Peyer's patch (tissue), 4 donors: Measurements from ENCODE around the gene PPP1R1B. TPM values are rescaled to one million over a fixed set of nuclear protein-coding genes. Genes with fewer than 3 reads are reported as not detected.
A peak's percentile ranks its signal among the peaks of the same experiment; 100 is the strongest.

Experiments used
- DNase-seq, 3 donors: peaks; one replicate each; pipeline ENCODE4 v3.0.0-alpha.2; 2017 to 2019
- H3K27ac ChIP-seq, 4 donors: fragments of 200-600 bp; sonication (generic); one replicate each; pipeline ENCODE4 v1.5.1; 2016 to 2019
- H3K27me3 ChIP-seq, 2 donors: fragments of 200-600 bp; sonication (generic); one replicate each; pipeline ENCODE4 v1.5.1; 2019
- H3K36me3 ChIP-seq, 3 donors: fragments of 200-600 bp; sonication (generic); one replicate each; pipeline ENCODE4 v1.5.1; 2016 to 2019
- H3K4me1 ChIP-seq, 4 donors: fragments of 200-600 bp; sonication (generic); one replicate each; pipeline ENCODE4 v1.5.1; 2016 to 2019
- H3K4me3 ChIP-seq, 4 donors: fragments of 200-600 bp; sonication (generic); 1 replicate in 3 of 4; 2 replicates in 1 of 4; pipeline ENCODE4 v1.5.1; 2016 to 2019; ENCODE audit warnings: mild to moderate bottlenecking in 1 of 4
- H3K9me3 ChIP-seq, 4 donors: fragments of 200-600 bp; sonication (generic); one replicate each; pipeline ENCODE4 v1.5.1; 2016 to 2019; ENCODE audit warnings: mild to moderate bottlenecking in 1 of 4
- CTCF ChIP-seq, 6 experiments: fragments of 450-650 bp in 4 of 6; fragments of 200-600 bp in 2 of 6; sonication (generic) in 1 of 6; IDR thresholded peaks; one replicate each; pipeline ENCODE4 v1.5.1; 2017 to 2019; ENCODE audit warnings: antibody characterized with exemption in 6 of 6, mild to moderate bottlenecking in 3 of 6, moderate library complexity in 1 of 6
- POLR2A ChIP-seq, 2 donors: fragments of 450-650 bp; IDR thresholded peaks; one replicate each; pipeline ENCODE4 v1.5.1; 2017; ENCODE audit warnings: antibody characterized with exemption in 2 of 2, mild to moderate bottlenecking in 2 of 2, moderate library complexity in 2 of 2
- total RNA-seq, 4 donors: library from RNA; depleted of rRNA; stranded (reverse); fragments of >200 nt; gene quantifications; one replicate each; pipeline ENCODE4 v1.1.0, GENCODE V29; 2016

The PPP1R1B gene
- total RNA-seq, 4 donors from 2014 or later = 71.8 to 161 (median 125) TPM

DNA sequence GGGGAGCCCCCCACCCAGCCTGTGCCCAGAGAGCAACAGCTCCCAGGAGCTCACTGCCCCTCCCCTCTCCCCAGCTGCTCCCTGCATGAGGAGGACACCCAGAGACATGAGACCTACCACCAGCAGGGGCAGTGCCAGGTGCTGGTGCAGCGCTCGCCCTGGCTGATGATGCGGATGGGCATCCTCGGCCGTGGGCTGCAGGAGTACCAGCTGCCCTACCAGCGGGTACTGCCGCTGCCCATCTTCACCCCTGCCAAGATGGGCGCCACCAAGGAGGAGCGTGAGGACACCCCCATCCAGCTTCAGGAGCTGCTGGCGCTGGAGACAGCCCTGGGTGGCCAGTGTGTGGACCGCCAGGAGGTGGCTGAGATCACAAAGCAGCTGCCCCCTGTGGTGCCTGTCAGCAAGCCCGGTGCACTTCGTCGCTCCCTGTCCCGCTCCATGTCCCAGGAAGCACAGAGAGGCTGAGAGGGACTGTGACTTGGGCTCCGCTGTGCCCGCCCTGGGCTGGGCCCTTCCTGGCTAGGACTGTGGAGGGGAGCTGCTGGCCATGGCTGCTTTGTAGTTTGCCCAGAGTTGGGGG lies 39.0 kb downstream of the PPP1R1B start:
- peaks cover 0 to 6% of the 10 kb centered on the region in 2 donors for H3K27me3 ChIP-seq

DNA sequence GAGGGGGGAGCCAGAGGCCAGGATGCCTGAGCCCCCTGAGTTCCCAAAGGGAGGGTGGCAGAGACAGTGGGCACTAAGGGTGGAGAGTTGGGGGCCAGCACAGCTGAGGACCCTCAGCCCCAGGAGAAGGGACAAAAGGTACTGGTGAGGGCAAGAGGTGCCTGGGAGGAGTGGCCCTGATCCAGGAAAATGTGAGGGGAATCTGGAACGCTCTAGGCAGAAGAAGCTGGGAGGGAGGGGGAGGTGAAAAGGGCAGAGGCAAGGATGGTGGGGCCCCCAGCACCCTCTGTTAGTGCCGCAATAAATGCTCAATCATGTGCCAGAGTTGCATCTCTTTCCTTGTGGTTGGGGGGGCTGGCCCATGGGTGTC lies 39.5 kb downstream of the PPP1R1B start:
- Histone ChIP-seq H3K27me3 (peaks cover 0 to 6% of the 10 kb centered on the region in 2 donors), H3K4me3 (no peak overlapping the region), H3K36me3 (peaks cover 0 to 13% (median 0%) of the 10 kb centered on the region in 3 donors), H3K9me3 (no peaks in the 10 kb centered on the region), H3K4me1 (peaks cover 11 to 63% (median 15%) of the 10 kb centered on the region in 4 donors), H3K27ac (no peak overlapping the region)
- no peak for DNase-seq
- no peak for TF ChIP-seq POLR2A (IDR thresholded peaks at IDR 0.05)
- no peak for TF ChIP-seq CTCF (IDR thresholded peaks at IDR 0.05)

More for the DNA sequence above, 39.0 kb downstream of the PPP1R1B start:
- H3K4me1 ChIP-seq = peaks cover 11 to 63% (median 15%) of the 10 kb centered on the region in 4 donors
- no peak for DNase-seq
- TF ChIP-seq POLR2A (IDR thresholded peaks at IDR 0.05) = no peak
- TF ChIP-seq CTCF (IDR thresholded peaks at IDR 0.05) = peak in 2 of 6 experiments; percentile 14 to 21
- H3K4me3 ChIP-seq = no peak overlapping the region
- H3K27ac ChIP-seq = no peak overlapping the region
- no peaks in the 10 kb centered on the region for H3K9me3 ChIP-seq
- H3K36me3 ChIP-seq = peaks cover 0 to 18% (median 0%) of the 10 kb centered on the region in 3 donors

GRCh38 chr17:39666601-39667261 lies 40.0 kb downstream of the PPP1R1B start:
- DNase-seq = no peak
- Histone ChIP-seq H3K27me3 (peaks cover 0 to 6% of the 10 kb centered on the region in 2 donors), H3K36me3 (peaks cover 0 to 8% (median 0%) of the 10 kb centered on the region in 3 donors), H3K4me1 (peaks cover 11 to 63% (median 15%) of the 10 kb centered on the region in 4 donors), H3K27ac (peak overlapping the region in 1 of 4 donors; percentile 23), H3K4me3 (peak overlapping the region in 1 of 4 donors; percentile 54), H3K9me3 (no peaks in the 10 kb centered on the region)
- no peak for TF ChIP-seq CTCF (IDR thresholded peaks at IDR 0.05)
- no peak for TF ChIP-seq POLR2A (IDR thresholded peaks at IDR 0.05)

DNA sequence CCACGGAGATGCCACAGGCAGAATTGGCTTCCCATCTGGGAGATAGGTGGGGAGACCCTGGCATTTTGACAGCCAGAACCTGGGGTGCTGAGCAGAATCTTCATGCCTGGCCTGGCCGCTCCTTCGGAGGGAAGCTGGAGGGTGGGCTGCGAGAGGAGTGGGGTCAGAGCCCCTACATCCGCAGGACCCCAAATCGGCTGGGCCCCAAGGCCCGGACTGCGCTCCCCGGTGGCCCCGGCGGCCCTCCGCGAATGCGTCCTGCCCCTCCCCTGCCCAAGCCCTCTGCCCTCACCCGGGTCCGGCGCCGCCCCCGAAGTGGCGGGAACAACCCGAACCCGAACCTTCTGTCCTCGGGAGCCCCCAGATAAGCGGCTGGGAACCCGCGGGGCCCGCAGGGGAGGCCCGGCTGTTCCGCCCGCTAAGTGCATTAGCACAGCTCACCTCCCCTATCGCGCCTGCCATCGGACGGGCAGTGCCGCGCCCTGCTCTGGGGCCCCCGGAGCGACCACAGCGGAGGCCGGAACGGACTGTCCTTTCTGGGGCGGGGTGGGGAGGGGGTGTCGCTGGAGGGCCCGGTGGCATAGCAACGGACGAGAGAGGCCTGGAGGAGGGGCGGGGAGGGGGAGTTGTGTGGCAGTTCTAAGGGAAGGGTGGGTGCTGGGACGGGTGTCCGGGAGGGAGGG lies 40.7 kb downstream of the PPP1R1B start:
- Histone ChIP-seq H3K4me3 (peak overlapping the region; percentile 37 to 60 (median 50)), H3K27me3 (peaks cover 0 to 6% of the 10 kb centered on the region in 2 donors)

More for the DNA sequence above, 40.7 kb downstream of the PPP1R1B start:
- peak overlapping the region in 1 of 4 donors; percentile 23 for H3K27ac ChIP-seq
- H3K9me3 ChIP-seq = no peaks in the 10 kb centered on the region
- TF ChIP-seq CTCF (IDR thresholded peaks at IDR 0.05) (no peak), POLR2A (IDR thresholded peaks at IDR 0.05) (no peak)
- peaks cover 11 to 67% (median 15%) of the 10 kb centered on the region in 4 donors for H3K4me1 ChIP-seq
- peaks cover 0 to 7% (median 0%) of the 10 kb centered on the region in 3 donors for H3K36me3 ChIP-seq
- DNase-seq = peak in 2 of 3 donors; percentile 68 to 70
